Measurements from ENCODE around the gene GPLD1.

The GPLD1 gene

GRCh38 chr6:24484657-24485323, 4.6 kb downstream of the GPLD1 start:
- TF ChIP-seq ZFX (IDR thresholded peaks at IDR 0.05), result no peak
- no peak for TF ChIP-seq CTCF (conservative IDR thresholded peaks at IDR 0.05)
- H3K27ac ChIP-seq, result no peak overlapping the region

GRCh38 chr6:24481449-24481848, 7.9 kb downstream of the GPLD1 start:
- H3K27ac ChIP-seq, result no peak overlapping the region
- TF ChIP-seq ZFX (IDR thresholded peaks at IDR 0.05), result no peak

- no peak overlapping the region for H3K27ac ChIP-seq
- TF ChIP-seq CTCF (conservative IDR thresholded peaks at IDR 0.05) (no peak), ZFX (IDR thresholded peaks at IDR 0.05) (no peak)
Measured at GRCh38 chr6:24480705-24481104, 8.7 kb downstream of the GPLD1 start.

DNA sequence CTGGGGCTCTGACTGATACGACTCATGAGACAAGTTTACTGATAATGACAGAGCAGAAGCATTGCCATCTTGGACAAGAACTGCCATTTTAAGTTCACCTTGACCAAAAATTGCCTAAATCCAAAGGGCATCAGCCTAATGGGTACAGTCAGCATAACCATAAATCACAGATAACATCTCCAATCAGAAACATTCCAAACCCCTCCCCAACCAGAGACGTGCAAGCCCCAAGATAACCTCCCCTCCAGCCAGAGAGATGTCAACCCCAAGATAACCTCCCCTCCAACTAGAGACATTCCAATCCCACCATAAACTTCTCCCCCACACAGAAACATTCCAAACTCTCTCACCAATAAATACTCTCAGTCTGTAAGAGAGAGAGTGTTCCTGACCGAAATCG, 10.5 kb downstream of the GPLD1 start:
- TF ChIP-seq ZFX (IDR thresholded peaks at IDR 0.05) (no peak), CTCF (conservative IDR thresholded peaks at IDR 0.05) (no peak)
- no peak overlapping the region for H3K27ac ChIP-seq

GRCh38 chr6:24477070-24477469, 12.3 kb downstream of the GPLD1 start:
- no peak overlapping the region for H3K27ac ChIP-seq
- TF ChIP-seq CTCF (conservative IDR thresholded peaks at IDR 0.05), result no peak
- TF ChIP-seq ZFX (IDR thresholded peaks at IDR 0.05), result no peak

DNA sequence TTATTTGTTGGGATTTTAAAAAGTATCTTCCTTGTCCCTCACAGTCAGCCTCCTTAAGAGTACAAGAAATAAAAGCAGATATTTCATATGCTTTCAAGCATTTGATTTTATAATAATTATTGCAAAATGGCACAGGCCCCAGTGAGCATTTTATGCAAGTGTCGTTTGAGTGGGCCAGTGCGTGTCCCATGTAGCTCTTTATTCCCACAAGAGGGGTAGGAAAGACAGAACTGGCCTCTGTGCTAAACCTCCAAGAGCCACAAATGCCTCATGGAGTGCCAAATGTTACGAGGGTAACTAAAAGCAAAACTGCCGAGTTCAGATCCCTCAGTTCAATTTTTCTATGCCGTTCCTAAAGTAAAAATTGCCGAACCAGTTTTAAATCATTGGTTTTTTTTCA, 12.7 kb downstream of the GPLD1 start:
- TF ChIP-seq ZFX (IDR thresholded peaks at IDR 0.05) (no peak), CTCF (conservative IDR thresholded peaks at IDR 0.05) (no peak)
- no peak overlapping the region for H3K27ac ChIP-seq

DNA sequence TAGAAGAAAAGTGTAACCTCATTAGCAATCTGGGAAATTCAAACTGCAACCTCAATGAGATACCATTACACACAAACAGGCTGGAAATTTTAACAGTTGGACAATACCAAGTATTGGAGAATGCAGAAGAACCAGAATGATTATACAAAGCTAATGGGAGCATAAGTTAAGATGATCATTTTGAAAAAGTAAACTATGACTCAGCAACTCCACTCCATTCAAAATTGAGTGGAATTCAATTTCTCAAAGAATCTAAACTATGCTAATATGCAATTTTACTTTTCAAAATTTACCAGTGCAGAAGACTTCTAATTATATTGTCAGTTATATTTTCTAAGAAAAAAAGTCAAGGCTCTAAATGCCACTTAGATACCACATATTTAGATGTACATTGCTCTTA, 17.2 kb downstream of the GPLD1 start:
- TF ChIP-seq CTCF (conservative IDR thresholded peaks at IDR 0.05) (no peak), ZFX (IDR thresholded peaks at IDR 0.05) (no peak)

GRCh38 chr6:24469811-24470210, 19.6 kb downstream of the GPLD1 start:
- H3K27ac ChIP-seq, result no peak overlapping the region
- TF ChIP-seq ZFX (IDR thresholded peaks at IDR 0.05) (no peak), CTCF (conservative IDR thresholded peaks at IDR 0.05) (no peak)

More for the DNA sequence above, 17.2 kb downstream of the GPLD1 start:
- H3K27ac ChIP-seq, result no peak overlapping the region
